K562 (cell line): ENCODE data around the gene CFAP251. TPM values are rescaled to one million over a fixed set of nuclear protein-coding genes. Genes with fewer than 3 reads are reported as not detected.

ENCODE experiments used
- CBX1 ChIP-seq: sonication (generic); IDR thresholded peaks from 2 replicates; pipeline ENCODE4 v1.6.1; 2016; ENCODE audit warnings: antibody characterized with exemption, low read depth, mild to moderate bottlenecking
- CREBBP ChIP-seq: IDR thresholded peaks from one replicate; pipeline ENCODE4 v1.6.1; 2012; ENCODE audit warnings: low read depth, mild to moderate bottlenecking, control low read depth, inconsistent platforms, low read length
- CREM ChIP-seq: IDR thresholded peaks from 2 replicates; pipeline ENCODE4 v1.6.1; 2014; ENCODE audit warnings: antibody characterized with exemption, low read depth
- EWSR1 ChIP-seq: fragments of 450-650 bp; IDR thresholded peaks from 2 replicates; pipeline ENCODE4 v1.6.1; 2018; ENCODE audit warnings: borderline replicate concordance, mild to moderate bottlenecking, low read depth, moderate library complexity; ENCODE audit not compliant: partially characterized antibody
- IRF9 ChIP-seq: fragments of 450-650 bp; IDR thresholded peaks from 2 replicates; pipeline ENCODE4 v1.6.1; 2016; ENCODE audit warnings: missing biosample characterization, missing genetic modification characterization
- KDM4B ChIP-seq, 2 experiments: fragments of 450-650 bp in 1 of 2; sonication (generic) in 1 of 2; IDR thresholded peaks; 2 replicates each; pipeline ENCODE4 v1.6.1; 2016 to 2017; ENCODE audit warnings: borderline replicate concordance in 2 of 2, antibody characterized with exemption in 1 of 2, low read depth in 1 of 2, mild to moderate bottlenecking in 1 of 2
- MITF ChIP-seq: IDR thresholded peaks from 2 replicates; pipeline ENCODE4 v1.6.1; 2014; ENCODE audit warnings: antibody characterized with exemption
- RAD51 ChIP-seq: fragments of 450-650 bp; IDR thresholded peaks from 2 replicates; pipeline ENCODE4 v1.7.1; 2016; ENCODE audit warnings: low read depth, mild to moderate bottlenecking, borderline replicate concordance
- RFX5 ChIP-seq: IDR thresholded peaks from 2 replicates; pipeline ENCODE4 v1.6.1; 2011; ENCODE audit warnings: low read depth, mild to moderate bottlenecking, improper control_type of control experiment, low read length
- RFX7 ChIP-seq: fragments of 250-450 bp; sonication (Bioruptor Pico); IDR thresholded peaks from 2 replicates; pipeline ENCODE4 v1.5.1; 2021; ENCODE audit warnings: mild to moderate bottlenecking
- RNF219 ChIP-seq: fragments of 250-450 bp; sonication (Bioruptor Pico); IDR thresholded peaks from 2 replicates; pipeline ENCODE4 v1.5.0; 2022; ENCODE audit warnings: mild to moderate bottlenecking
- SIX5 ChIP-seq, 2 experiments: IDR thresholded peaks; 2 replicates each; pipeline ENCODE4 v1.6.1; 2011; ENCODE audit warnings: low read length in 2 of 2, borderline replicate concordance in 1 of 2, low read depth in 1 of 2, mild to moderate bottlenecking in 1 of 2, moderate library complexity in 1 of 2; ENCODE audit not compliant: insufficient read depth in 1 of 2
- SRF ChIP-seq, 2 experiments: fragments of 250-450, 450-650 bp in 1 of 2; sonication (Bioruptor Pico) in 1 of 2; sonication (generic) in 1 of 2; formaldehyde crosslinking; IDR thresholded peaks; 2 replicates each; pipeline versions ENCODE4 v1.5.0 to v1.5.1; 2020 to 2022; ENCODE audit warnings: mild to moderate bottlenecking in 1 of 2, missing genetic modification reagents in 1 of 2
- THRAP3 ChIP-seq: fragments of 450-650 bp; IDR thresholded peaks from 2 replicates; pipeline ENCODE4 v1.6.1; 2016; ENCODE audit warnings: mild to moderate bottlenecking, inconsistent platforms, borderline replicate concordance
- TRIM25 ChIP-seq: fragments of 450-650 bp; IDR thresholded peaks from 2 replicates; pipeline ENCODE4 v1.7.0; 2016; ENCODE audit warnings: borderline replicate concordance
- U2AF1 ChIP-seq: fragments of 200-400 bp; formaldehyde crosslinking; optimal IDR thresholded peaks from 2 replicates; pipeline ENCODE3; 2017; ENCODE audit warnings: mild to moderate bottlenecking, low read depth, low read length, moderate library complexity
- ZFP36 ChIP-seq: fragments of 150-350 bp; IDR thresholded peaks from 2 replicates; pipeline ENCODE4 v1.6.1; 2018; ENCODE audit warnings: low read length, low read depth; ENCODE audit not compliant: partially characterized antibody
- ZFX ChIP-seq: sonication (generic); formaldehyde crosslinking; IDR thresholded peaks from 2 replicates; pipeline ENCODE4 v1.8.0; 2022; ENCODE audit warnings: mild to moderate bottlenecking, missing genetic modification reagents, moderate library complexity
- ZNF24 ChIP-seq: fragments of 450-650 bp; IDR thresholded peaks from 2 replicates; pipeline ENCODE4 v1.6.1; 2016
- ZNF263 ChIP-seq: sonication (generic); formaldehyde crosslinking; IDR thresholded peaks from 2 replicates; pipeline ENCODE4 v1.8.0; 2022; ENCODE audit warnings: mild to moderate bottlenecking, missing genetic modification reagents, borderline replicate concordance
- ZNF766 ChIP-seq: fragments of 200-800 bp; sonication (Bioruptor generic); conservative IDR thresholded peaks from 2 replicates; pipeline ENCODE4 v1.6.1; 2016; ENCODE audit warnings: missing genetic modification characterization, missing compliant biosample characterization
- polyA plus RNA-seq, 8 experiments: library from polyadenylated mRNA; depleted of rRNA in 4 of 8; stranded (reverse) in 5 of 8; unstranded in 3 of 8; fragments of >200 nt; fragmentation: Nextera tagmentation in 2 of 8; fragmentation: Illumina TruSeq in 1 of 8; extraction: Ambion mirVana in 2 of 8; extraction: Trizol in 1 of 8; gene quantifications; 2 replicates each; pipeline versions ENCODE4 v1.2.1 to v1.2.3, GENCODE V29; 2011 to 2014; ENCODE audit warnings: inconsistent platforms in 1 of 8, missing spikeins in 1 of 8
- total RNA-seq, 7 experiments: library from RNA; depleted of rRNA in 6 of 7; stranded (reverse); fragments of >200 nt in 6 of 7; fragmentation: Illumina TruSeq in 2 of 7; extraction: Trizol in 2 of 7; gene quantifications; 2 replicates each; pipeline versions ENCODE4 v1.2.1 to v1.2.3, GENCODE V29; 2011 to 2021; ENCODE audit warnings: low replicate concordance in 1 of 7

Gene CFAP251
- total and polyA plus RNA-seq, 9 of the 15 experiments (the other 6 are each of a cell fraction or from before 2014, with no cell fraction given) = 16.6 to 31.0 (median 19.1) TPM

- no peak for TF ChIP-seq RNF219 (CRISPR knock-in tag)
- peak; percentile 47 for TF ChIP-seq U2AF1
- TF ChIP-seq SIX5 (IDR thresholded peaks at IDR 0.05; ENCODE audit: borderline replicate concordance in 1 of 2, insufficient read depth in 1 of 2, low read depth in 1 of 2, low read length in 2 of 2) = no peak
- TF ChIP-seq ZFX (CRISPR knock-in tag) = peak; percentile 92
- TF ChIP-seq IRF9 (tag) = no peak
- peak; percentile 86 for TF ChIP-seq RAD51
- TF ChIP-seq ZFP36 = peak; percentile 97
- TF ChIP-seq CREBBP = no peak
- TF ChIP-seq CBX1 = peak; percentile 89
- TF ChIP-seq MITF = peak; percentile 76
- peak; percentile 36; the same call in 1 of the 2 replicates for TF ChIP-seq RFX5
- TF ChIP-seq TRIM25 = no peak
- no peak for TF ChIP-seq RFX7 (CRISPR knock-in tag)
- peak; percentile 76 for TF ChIP-seq ZNF766 (CRISPR knock-in tag)
- no peak; the same call in 1 of the 2 replicates for TF ChIP-seq CREM
- TF ChIP-seq ZNF24 = 0 out of 2 replicates have a peak, but pooled peaks have one; percentile 12
- no peak for TF ChIP-seq THRAP3
- no peak; the same call in 1 of the 2 replicates for TF ChIP-seq ZNF263 (CRISPR knock-in tag)
- TF ChIP-seq SRF (CRISPR knock-in tag; IDR thresholded peaks at IDR 0.05) = peak in 1 of 2 experiments; percentile 23; a peak in 1 of 4 replicates
- peak in 1 of 2 experiments; percentile 92; a peak in 2 of 4 replicates for TF ChIP-seq KDM4B (IDR thresholded peaks at IDR 0.05; ENCODE audit: borderline replicate concordance in 2 of 2, low read depth in 1 of 2)
- no peak for TF ChIP-seq EWSR1
Observed at GRCh38 chr12:121888478-121889273, 29.7 kb upstream of the CFAP251 start, which contains the start of gene PSMD9 (continued).
